Measurements from ENCODE around the gene PIANP. TPM values are rescaled to one million over a fixed set of nuclear protein-coding genes. Genes with fewer than 3 reads are reported as not detected.
"Not testable (repeated sequence)": the region's sequence is repeated elsewhere in the genome, so short reads cannot be mapped to it uniquely, and the experiment has no call there.

The PIANP gene, protein sequence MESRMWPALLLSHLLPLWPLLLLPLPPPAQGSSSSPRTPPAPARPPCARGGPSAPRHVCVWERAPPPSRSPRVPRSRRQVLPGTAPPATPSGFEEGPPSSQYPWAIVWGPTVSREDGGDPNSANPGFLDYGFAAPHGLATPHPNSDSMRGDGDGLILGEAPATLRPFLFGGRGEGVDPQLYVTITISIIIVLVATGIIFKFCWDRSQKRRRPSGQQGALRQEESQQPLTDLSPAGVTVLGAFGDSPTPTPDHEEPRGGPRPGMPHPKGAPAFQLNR
- total RNA-seq = 1 to 10 TPM in 1 of 2 donors, not detected in 1; 1.3 TPM

DNA sequence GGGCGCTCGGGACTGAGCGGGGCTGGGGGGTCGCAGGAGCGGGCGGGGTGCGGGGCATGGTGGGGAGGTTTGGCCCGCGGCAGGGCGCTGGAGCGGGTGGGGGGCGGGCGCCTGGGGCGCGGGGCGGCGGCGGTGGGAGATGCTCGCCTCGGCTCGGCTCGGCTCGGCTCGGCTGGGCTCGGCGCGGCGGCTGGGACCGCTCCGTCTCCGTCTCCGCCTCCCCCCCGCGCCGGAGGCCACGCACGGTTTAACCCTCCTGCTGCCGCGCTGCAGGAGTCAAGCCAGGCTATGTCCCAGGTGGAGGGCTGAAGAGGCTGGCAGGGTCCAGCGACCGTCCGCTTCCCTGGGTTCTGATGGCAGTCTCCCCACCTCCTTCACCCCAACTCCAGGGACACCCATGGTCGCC, at the start of gene PIANP:
Gene PIANP, minus strand, starts transcription at position 170 of the 406 bp plus-strand sequence. CDS start 2,754 bp downstream, outside the sequence.
- peak in 1 of 2 donors; percentile 66 for DNase-seq (ENCODE audit: low spot score in 2 of 2)
- ATAC-seq = peak; percentile 72 to 84
- H3K36me3 Mint-ChIP-seq = no peaks in the 10 kb centered on the region
- peak within 1 kb of the TSS in 1 of 2 donors; percentile 42 for H3K27ac Mint-ChIP-seq
- no peaks in the 10 kb centered on the region for H3K9me3 Mint-ChIP-seq

DNA sequence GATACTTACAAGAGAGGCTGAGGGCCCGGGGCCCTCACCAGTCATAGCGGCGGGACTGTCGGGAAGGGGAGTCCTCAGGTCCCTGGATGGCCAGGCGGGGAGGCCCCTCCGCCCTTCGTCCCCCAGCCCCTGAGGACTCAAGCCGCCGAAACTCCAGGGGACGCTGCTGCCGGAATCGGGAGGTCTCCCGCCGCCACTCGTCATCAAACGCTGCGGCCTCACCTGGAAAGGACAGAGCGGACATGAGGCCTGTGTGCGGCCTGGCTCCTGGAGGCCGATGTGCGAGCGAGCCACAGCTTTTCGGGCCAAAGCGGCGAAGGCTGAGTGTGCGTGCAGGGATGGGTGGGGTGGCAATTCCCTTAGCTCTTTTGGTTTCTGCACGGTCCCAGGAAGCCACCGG, 48.1 kb upstream of the PIANP start:
- no peak for ATAC-seq
- peaks cover 52% of the 10 kb centered on the region in 2 donors for H3K36me3 Mint-ChIP-seq
- H3K9me3 Mint-ChIP-seq = peaks cover 4 to 5% of the 10 kb centered on the region in 2 donors
- no peak for DNase-seq (ENCODE audit: low spot score in 2 of 2)
- peak overlapping the region in 1 of 2 donors; percentile 64 for H3K27ac Mint-ChIP-seq

DNA sequence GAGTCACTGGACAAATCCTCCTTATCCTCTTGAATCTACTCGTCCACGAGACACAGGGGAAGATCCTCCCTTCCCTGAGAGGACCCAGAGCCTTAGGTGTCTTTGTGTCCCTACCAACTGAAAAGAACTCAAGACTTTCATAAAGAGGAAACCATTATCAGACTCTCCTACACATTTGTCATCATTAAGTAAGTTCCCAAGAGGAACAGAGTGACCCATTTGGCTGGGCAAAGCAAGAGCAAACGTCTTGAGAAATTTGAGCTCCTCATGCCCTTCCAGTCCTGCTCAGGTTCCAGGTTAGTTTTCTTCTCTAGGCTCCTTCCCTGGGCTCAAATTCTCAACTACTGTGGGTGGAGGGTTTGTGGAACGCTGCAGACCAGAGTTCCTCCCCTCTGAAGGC, 46.6 kb upstream of the PIANP start:
- H3K36me3 Mint-ChIP-seq = peaks cover 51 to 56% of the 10 kb centered on the region in 2 donors
- ATAC-seq (no peak), DNase-seq (ENCODE audit: low spot score in 2 of 2) (no peak)
- peaks cover 4 to 5% of the 10 kb centered on the region in 2 donors for H3K9me3 Mint-ChIP-seq
- H3K27ac Mint-ChIP-seq = peak overlapping the region; percentile 46 to 88

DNA sequence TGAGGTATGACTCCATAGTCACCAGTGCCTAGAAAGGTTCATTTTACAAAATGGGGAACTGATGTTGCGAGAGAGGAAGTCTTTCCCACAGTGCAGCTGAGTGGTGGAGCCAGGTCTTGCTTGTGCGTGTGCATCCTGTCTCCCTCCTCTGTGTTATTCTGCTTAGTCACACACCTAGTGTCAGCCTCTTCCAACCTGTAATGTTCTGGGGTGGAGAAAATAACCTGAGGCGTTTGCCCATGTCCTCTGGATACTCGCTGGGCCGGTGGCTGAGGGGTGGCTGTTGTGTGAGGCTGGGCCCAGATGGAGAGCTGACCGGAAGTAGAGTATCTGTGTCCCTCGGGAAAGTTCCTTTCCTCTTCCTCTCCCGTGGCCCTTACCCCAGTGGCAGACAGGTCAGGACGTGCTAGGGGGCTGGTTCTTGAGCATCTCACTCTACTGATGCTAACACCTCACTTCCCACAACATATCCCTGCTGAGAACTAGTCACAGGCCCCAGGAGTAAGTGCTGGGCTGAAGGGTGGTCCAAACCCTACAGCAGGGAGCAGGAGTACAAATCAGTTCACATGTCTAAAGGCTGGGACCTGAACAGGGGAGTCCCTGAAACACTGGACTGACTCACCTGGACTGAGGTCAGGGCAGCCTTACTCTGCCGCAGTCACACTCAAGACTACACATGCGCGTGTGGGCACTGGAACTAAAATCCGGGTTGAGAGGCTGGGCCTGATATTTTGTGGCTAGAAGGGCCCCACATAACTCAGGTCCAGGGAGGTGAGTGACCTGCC, 45.3 kb upstream of the PIANP start:
- peak overlapping the region; percentile 51 to 88 for H3K27ac Mint-ChIP-seq
- H3K9me3 Mint-ChIP-seq = peaks cover 4 to 5% of the 10 kb centered on the region in 2 donors
- peaks cover 38 to 44% of the 10 kb centered on the region in 2 donors for H3K36me3 Mint-ChIP-seq
- ATAC-seq = peak; percentile 71 to 76
- DNase-seq (ENCODE audit: low spot score in 2 of 2) = no peak

- not testable (repeated sequence) for H3K9me3 Mint-ChIP-seq; DNase-seq (ENCODE audit: low spot score in 2 of 2)
- peak overlapping the region in 1 of 2 donors; percentile 88 for H3K27ac Mint-ChIP-seq
- ATAC-seq = peak; percentile 50 to 53
- H3K36me3 Mint-ChIP-seq = peaks cover 28 to 37% of the 10 kb centered on the region in 2 donors
Measured at GRCh38 chr12:6743300-6743699, 42.7 kb upstream of the PIANP start.

DNA sequence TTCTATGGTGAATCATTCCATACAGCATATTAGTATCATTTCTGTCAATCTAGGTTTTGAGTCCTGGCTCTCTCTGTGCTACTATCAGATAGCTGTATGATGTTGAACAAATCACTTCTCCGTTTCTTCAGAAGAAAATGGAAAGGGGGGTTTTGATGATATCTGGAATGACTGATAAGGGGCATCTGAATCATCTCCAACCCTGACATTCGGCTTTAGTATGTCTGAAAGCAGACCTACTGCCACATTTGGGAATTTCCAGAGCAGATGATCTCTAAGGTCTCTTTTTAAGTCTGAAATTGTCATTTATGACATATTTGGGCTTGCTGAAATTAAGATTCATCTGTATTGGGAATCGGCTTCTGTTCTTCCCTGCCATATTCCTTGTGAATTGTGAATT, 42.2 kb upstream of the PIANP start:
- peak; percentile 66 to 78 for ATAC-seq
- H3K27ac Mint-ChIP-seq = peak overlapping the region; percentile 36 to 88
- no peak for DNase-seq (ENCODE audit: low spot score in 2 of 2)
- peaks cover 24 to 33% of the 10 kb centered on the region in 2 donors for H3K36me3 Mint-ChIP-seq
- H3K9me3 Mint-ChIP-seq = peaks cover 4 to 5% of the 10 kb centered on the region in 2 donors

- DNase-seq (ENCODE audit: low spot score in 2 of 2) = not testable (repeated sequence)
- H3K27ac Mint-ChIP-seq = peak overlapping the region in 1 of 2 donors; percentile 88
Measured at GRCh38 chr12:6742080-6742479, 41.5 kb upstream of the PIANP start.

DNA sequence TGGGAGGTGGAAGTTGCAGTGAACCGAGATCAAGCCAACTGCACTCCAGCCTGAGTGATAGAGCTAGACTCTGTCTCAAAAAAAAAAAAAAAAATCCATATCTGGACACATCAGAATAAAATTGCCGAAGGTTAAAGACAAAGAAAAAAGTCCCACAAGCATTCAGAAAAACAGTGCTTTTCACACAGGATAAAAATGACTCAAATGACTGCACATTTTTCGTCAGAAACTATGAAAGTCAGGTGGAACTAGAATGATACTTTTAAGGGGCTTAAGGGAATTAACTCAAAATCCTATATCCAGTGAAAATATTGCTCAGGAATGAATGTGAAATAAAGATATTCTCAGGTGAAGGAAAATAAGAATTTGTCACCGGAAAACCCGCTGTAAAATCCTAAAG, 36.1 kb upstream of the PIANP start:
- no peaks in the 10 kb centered on the region for H3K9me3 Mint-ChIP-seq
- DNase-seq (ENCODE audit: low spot score in 2 of 2) (no peak), ATAC-seq (no peak)
- H3K27ac Mint-ChIP-seq = peak overlapping the region in 1 of 2 donors; percentile 47
- H3K36me3 Mint-ChIP-seq = no peaks in the 10 kb centered on the region

More at GRCh38 chr12:6742080-6742479, 41.5 kb upstream of the PIANP start:
- H3K36me3 Mint-ChIP-seq = peaks cover 16 to 25% of the 10 kb centered on the region in 2 donors
- not testable (repeated sequence) for H3K9me3 Mint-ChIP-seq, ATAC-seq

DNA sequence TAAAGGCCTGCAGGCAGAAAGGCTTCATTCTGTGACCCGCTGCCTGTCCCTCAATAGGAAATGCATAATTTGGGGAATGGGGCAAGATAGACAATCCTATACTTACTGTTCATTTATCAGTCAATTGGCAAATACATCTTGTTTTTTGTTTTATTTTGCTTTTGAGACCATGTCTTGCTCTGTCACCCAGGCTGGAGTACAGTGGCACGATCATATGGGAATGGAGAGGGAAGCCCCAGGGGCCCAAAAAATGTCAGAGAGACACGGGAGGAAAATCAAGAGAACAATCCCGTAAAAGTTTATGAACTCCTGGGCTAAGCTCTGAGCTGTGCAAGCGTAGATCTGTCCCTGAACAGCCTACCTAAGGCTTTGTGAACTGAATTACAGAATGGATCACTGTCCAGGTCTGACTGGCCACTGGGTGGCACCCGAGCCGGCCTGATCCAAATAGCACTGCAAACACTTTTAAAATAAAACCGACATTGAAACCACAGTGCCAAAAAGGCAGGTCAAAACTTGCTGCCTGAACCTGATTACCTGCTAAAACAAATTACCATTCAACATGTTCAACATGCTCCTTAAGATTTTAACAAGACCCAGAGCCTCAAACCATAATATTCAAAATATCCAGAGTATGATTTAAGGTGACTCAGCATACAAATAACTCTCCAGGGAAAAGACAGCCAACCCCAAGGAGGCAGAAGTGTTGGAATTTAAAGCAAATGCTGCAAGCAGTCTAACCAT, 35.0 kb upstream of the PIANP start:
- Mint-ChIP-seq H3K36me3 (no peaks in the 10 kb centered on the region), H3K27ac (peak overlapping the region in 1 of 2 donors; percentile 47), H3K9me3 (no peaks in the 10 kb centered on the region)
- peak in 1 of 2 donors; percentile 31 for DNase-seq (ENCODE audit: low spot score in 2 of 2)
- ATAC-seq = peak; percentile 74 to 86

- no peaks in the 10 kb centered on the region for H3K9me3 Mint-ChIP-seq
- ATAC-seq = no peak
- peaks cover 5 to 6% of the 10 kb centered on the region in 2 donors for H3K36me3 Mint-ChIP-seq
- H3K27ac Mint-ChIP-seq = no peak overlapping the region
- DNase-seq (ENCODE audit: low spot score in 2 of 2) = no peak
Measured at GRCh38 chr12:6734506-6735387, 34.1 kb upstream of the PIANP start.

DNA sequence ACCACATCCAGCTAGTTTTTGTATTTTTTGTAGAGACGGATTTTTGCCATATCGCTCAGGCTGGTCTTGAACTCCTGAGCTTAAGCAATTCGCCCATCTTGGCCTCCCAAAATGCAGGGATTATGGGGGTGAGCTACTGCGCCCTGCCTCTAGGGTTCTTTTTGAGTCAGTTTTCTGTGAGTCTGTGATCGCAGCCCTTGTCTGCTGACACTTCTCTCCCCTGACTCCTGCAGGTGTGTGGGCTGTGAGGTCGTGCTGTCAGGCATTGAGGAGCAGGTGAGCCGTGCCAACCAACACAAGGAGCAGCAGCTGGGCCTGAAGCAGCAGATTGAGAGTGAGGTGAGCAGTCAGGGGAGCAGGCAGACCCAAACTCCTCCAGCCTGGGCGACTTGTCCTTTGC, 29.6 kb upstream of the PIANP start:
- Mint-ChIP-seq H3K36me3 (peaks cover 6 to 10% of the 10 kb centered on the region in 2 donors), H3K27ac (peak overlapping the region; percentile 73 to 78)

GRCh38 chr12:6729186-6729585, 28.6 kb upstream of the PIANP start:
- ATAC-seq (no peak), DNase-seq (ENCODE audit: low spot score in 2 of 2) (no peak)
- H3K36me3 Mint-ChIP-seq = peaks cover 6 to 16% of the 10 kb centered on the region in 2 donors
- H3K27ac Mint-ChIP-seq = no peak overlapping the region
- no peaks in the 10 kb centered on the region for H3K9me3 Mint-ChIP-seq

More for the DNA sequence above, 29.6 kb upstream of the PIANP start:
- DNase-seq (ENCODE audit: low spot score in 2 of 2) (no peak), ATAC-seq (no peak)
- no peaks in the 10 kb centered on the region for H3K9me3 Mint-ChIP-seq

DNA sequence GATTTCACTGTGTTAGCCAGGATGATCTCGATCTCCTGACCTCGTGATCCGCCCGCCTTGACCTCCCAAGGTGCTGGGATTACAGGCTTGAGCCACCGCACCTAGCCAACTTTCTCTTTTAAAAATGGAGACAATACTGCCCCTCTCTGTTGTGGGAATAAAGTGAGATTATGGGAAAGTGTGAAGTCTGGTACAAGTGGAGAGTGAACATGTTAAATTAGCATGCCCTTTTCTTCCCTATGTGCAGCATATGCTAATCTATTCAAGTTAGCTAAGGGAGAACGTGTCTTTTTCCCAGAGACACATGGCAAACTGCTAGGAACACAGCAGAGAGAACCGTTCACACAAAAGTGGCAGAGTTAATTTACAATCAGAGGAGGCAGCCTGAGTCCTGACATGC, 24.7 kb upstream of the PIANP start:
- DNase-seq (ENCODE audit: low spot score in 2 of 2) = no peak
- no peak for ATAC-seq
- H3K36me3 Mint-ChIP-seq = peaks cover 4 to 22% of the 10 kb centered on the region in 2 donors
- H3K27ac Mint-ChIP-seq = peak overlapping the region in 1 of 2 donors; percentile 29
- peaks cover 0 to 4% of the 10 kb centered on the region in 2 donors for H3K9me3 Mint-ChIP-seq

DNA sequence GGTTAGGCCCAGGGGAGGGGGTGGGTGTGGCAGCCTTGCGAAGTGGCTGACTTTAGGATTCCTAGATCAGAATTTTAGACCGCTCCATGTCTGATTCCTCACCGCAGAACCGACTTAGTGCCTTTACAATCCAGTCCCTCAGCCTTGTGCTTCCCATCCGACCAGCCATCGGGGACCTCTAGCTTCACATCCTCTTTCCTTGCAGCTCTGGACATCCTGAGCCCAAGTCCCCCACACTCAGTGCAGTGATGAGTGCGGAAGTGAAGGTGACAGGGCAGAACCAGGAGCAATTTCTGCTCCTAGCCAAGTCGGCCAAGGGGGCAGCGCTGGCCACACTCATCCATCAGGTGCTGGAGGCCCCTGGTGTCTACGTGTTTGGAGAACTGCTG, 23.8 kb upstream of the PIANP start:
- DNase-seq (ENCODE audit: low spot score in 2 of 2) = peak in 1 of 2 donors; percentile 33
- peak overlapping the region; percentile 90 to 99 for H3K27ac Mint-ChIP-seq
- peaks cover 0 to 4% of the 10 kb centered on the region in 2 donors for H3K9me3 Mint-ChIP-seq
- ATAC-seq = peak; percentile 27 to 33
- peaks cover 0 to 17% of the 10 kb centered on the region in 2 donors for H3K36me3 Mint-ChIP-seq

GRCh38 chr12:6723607-6724408, 23.2 kb upstream of the PIANP start, which contains the start of gene COPS7A:
TSS of gene COPS7A (plus strand) at chr12:6724046. CDS start at chr12:6724657, 611 bp downstream.
- H3K9me3 Mint-ChIP-seq = peaks cover 0 to 4% of the 10 kb centered on the region in 2 donors
- peaks cover 0 to 17% of the 10 kb centered on the region in 2 donors for H3K36me3 Mint-ChIP-seq
- DNase-seq (ENCODE audit: low spot score in 2 of 2) (peak; percentile 95 to 96), ATAC-seq (peak; percentile 94 to 98)
- peak within 1 kb of the TSS; percentile 90 to 99 for H3K27ac Mint-ChIP-seq

Data from activated naive CD4-positive, alpha-beta T cell treated with anti-CD3 and anti-CD28 coated beads, Interleukin-2, amount 50 U/mL, for 72 hours (primary cell).